K562 (cell line): ENCODE data around the gene TMEM30A. TPM values are rescaled to one million over a fixed set of nuclear protein-coding genes. Genes with fewer than 3 reads are reported as not detected.
A peak's percentile ranks its signal among the peaks of the same experiment; 100 is the strongest.

Experiments used
- ATF1 ChIP-seq, 2 experiments: fragments of 450-650 bp in 1 of 2; IDR thresholded peaks; 2 replicates each; pipeline ENCODE4 v1.6.1; 2016; ENCODE audit warnings: missing compliant biosample characterization in 1 of 2, missing genetic modification characterization in 1 of 2
- CC2D1A ChIP-seq: fragments of 450-650 bp; IDR thresholded peaks from 2 replicates; pipeline ENCODE4 v1.6.1; 2017; ENCODE audit warnings: mild to moderate bottlenecking
- CREM ChIP-seq: IDR thresholded peaks from 2 replicates; pipeline ENCODE4 v1.6.1; 2014; ENCODE audit warnings: antibody characterized with exemption, low read depth
- EZH2 ChIP-seq: IDR thresholded peaks from 2 replicates; pipeline ENCODE4 v1.6.1; 2012; ENCODE audit warnings: low read depth, mild to moderate bottlenecking, inconsistent platforms, low read length, borderline replicate concordance
- GABPA ChIP-seq: fragments of 200-800 bp; sonication (Bioruptor generic); conservative IDR thresholded peaks from 2 replicates; pipeline ENCODE4 v1.6.1; 2016; ENCODE audit warnings: low read depth, missing genetic modification characterization, missing compliant biosample characterization
- GABPB1 ChIP-seq: sonication (generic); formaldehyde crosslinking; IDR thresholded peaks from 2 replicates; pipeline ENCODE4 v1.8.0; 2022; ENCODE audit warnings: mild to moderate bottlenecking, missing genetic modification reagents
- HMBOX1 ChIP-seq: sonication (generic); IDR thresholded peaks from 2 replicates; pipeline ENCODE4 v1.6.1; 2016
- HNRNPLL ChIP-seq: fragments of 200-400 bp; formaldehyde crosslinking; IDR thresholded peaks from 2 replicates; pipeline ENCODE4 v1.6.1; 2017; ENCODE audit warnings: low read length, low read depth, mild to moderate bottlenecking; ENCODE audit not compliant: poor library complexity, severe bottlenecking
- KLF16 ChIP-seq: IDR thresholded peaks from 2 replicates; pipeline ENCODE4 v1.6.1; 2016; ENCODE audit warnings: antibody characterized with exemption
- MAZ ChIP-seq, 2 experiments: fragments of 450-650 bp in 1 of 2; sonication (generic) in 1 of 2; formaldehyde crosslinking; IDR thresholded peaks in 1 of 2; conservative IDR thresholded peaks in 1 of 2; 2 replicates each; pipeline versions ENCODE4 v1.4.0 to v1.5.0; 2020; ENCODE audit warnings: mild to moderate bottlenecking in 1 of 2, missing genetic modification reagents in 1 of 2
- MBD1 ChIP-seq: fragments of 250-450 bp; sonication (Bioruptor Pico); IDR thresholded peaks from 2 replicates; pipeline ENCODE4 v1.8.0; 2022; ENCODE audit warnings: inconsistent platforms
- MLX ChIP-seq, 2 experiments: fragments of 450-650 bp in 1 of 2; sonication (generic) in 1 of 2; formaldehyde crosslinking; conservative IDR thresholded peaks; 2 replicates each; pipeline versions ENCODE4 v1.4.0 to v1.8.1; 2020 to 2022; ENCODE audit warnings: mild to moderate bottlenecking in 1 of 2, missing genetic modification reagents in 1 of 2
- NCOA4 ChIP-seq: fragments of 450-650 bp; IDR thresholded peaks from 2 replicates; pipeline ENCODE4 v1.6.1; 2018; ENCODE audit warnings: mild to moderate bottlenecking; ENCODE audit not compliant: partially characterized antibody
- NCOA6 ChIP-seq: fragments of 450-650 bp; IDR thresholded peaks from 2 replicates; pipeline ENCODE4 v1.6.1; 2017; ENCODE audit warnings: mild to moderate bottlenecking
- SMAD1 ChIP-seq: fragments of 150-350 bp; IDR thresholded peaks from 2 replicates; pipeline ENCODE4 v1.6.1; 2014; ENCODE audit warnings: low read length, low read depth; ENCODE audit not compliant: partially characterized antibody
- SMARCA5 ChIP-seq: fragments of 450-650 bp; IDR thresholded peaks from 2 replicates; pipeline ENCODE4 v1.6.1; 2016
- SNAPC5 ChIP-seq: fragments of 250-450 bp; sonication (Bioruptor Pico); IDR thresholded peaks from 2 replicates; pipeline ENCODE4 v1.8.0; 2021; ENCODE audit warnings: moderate library complexity, mild to moderate bottlenecking, inconsistent platforms
- TBP ChIP-seq: optimal IDR thresholded peaks from 2 replicates; pipeline ENCODE3; 2011; ENCODE audit warnings: low read depth, low read length, improper control_type of control experiment
- TFAP4 ChIP-seq: sonication (generic); formaldehyde crosslinking; IDR thresholded peaks from 2 replicates; pipeline ENCODE4 v1.8.0; 2022; ENCODE audit warnings: missing genetic modification reagents, mild to moderate bottlenecking, moderate library complexity, borderline replicate concordance
- ZNF583 ChIP-seq: fragments of 250-450 bp; sonication (Bioruptor Pico); IDR thresholded peaks from 2 replicates; pipeline ENCODE4 v1.4.0; 2020
- ZZZ3 ChIP-seq: fragments of 450-650 bp; IDR thresholded peaks from 2 replicates; pipeline ENCODE4 v1.6.1; 2016; ENCODE audit warnings: antibody characterized with exemption, mild to moderate bottlenecking, moderate library complexity
- polyA plus RNA-seq, 8 experiments: library from polyadenylated mRNA; depleted of rRNA in 4 of 8; stranded (reverse) in 5 of 8; unstranded in 3 of 8; fragments of >200 nt; fragmentation: Nextera tagmentation in 2 of 8; fragmentation: Illumina TruSeq in 1 of 8; extraction: Ambion mirVana in 2 of 8; extraction: Trizol in 1 of 8; gene quantifications; 2 replicates each; pipeline versions ENCODE4 v1.2.1 to v1.2.3, GENCODE V29; 2011 to 2014; ENCODE audit warnings: inconsistent platforms in 1 of 8, missing spikeins in 1 of 8
- total RNA-seq, 7 experiments: library from RNA; depleted of rRNA in 6 of 7; stranded (reverse); fragments of >200 nt in 6 of 7; fragmentation: Illumina TruSeq in 2 of 7; extraction: Trizol in 2 of 7; gene quantifications; 2 replicates each; pipeline versions ENCODE4 v1.2.1 to v1.2.3, GENCODE V29; 2011 to 2021; ENCODE audit warnings: low replicate concordance in 1 of 7

TMEM30A gene
- total and polyA plus RNA-seq, 9 of the 15 experiments (the other 6 are each of a cell fraction or from before 2014, with no cell fraction given): 6.5 to 31.2 (median 16.3) TPM

GRCh38 chr6:75243333-75244062, 41.1 kb downstream of the TMEM30A start, which contains the start of gene COX7A2 (continued):
- TF ChIP-seq NCOA4 (no peak), ATF1 (CRISPR knock-in tag; IDR thresholded peaks at IDR 0.05) (no peak), ATF1 (tag; IDR thresholded peaks at IDR 0.05) (peak; percentile 91), GABPA (tag) (peak; percentile 97), GABPB1 (CRISPR knock-in tag) (peak; percentile 93), KLF16 (no peak), MLX (CRISPR knock-in tag; conservative IDR thresholded peaks at IDR 0.05) (0 out of 4 replicates have a peak, but pooled peaks of 1 of the 2 experiments have one; percentile 52), ZZZ3 (peak; percentile 82), NCOA6 (no peak), MBD1 (peak; percentile 80; the same call in 1 of the 2 replicates), HMBOX1 (peak; percentile 95), EZH2 (no peak), MAZ (CRISPR knock-in tag; conservative IDR thresholded peaks at IDR 0.05 in 1 of 2, IDR thresholded peaks at IDR 0.05 in 1 of 2) (peak in 1 of 2 experiments; percentile 59; a peak in 1 of 4 replicates), SMAD1 (peak; percentile 55), TFAP4 (peak; percentile 65), CC2D1A (peak; percentile 93), ZNF583 (CRISPR knock-in tag) (no peak), HNRNPLL (peak; percentile 79), CREM (peak; percentile 83), TBP (peak; percentile 84), SNAPC5 (no peak), SMARCA5 (no peak)
